Activated CD8-positive, alpha-beta memory T cell treated with anti-CD3 and anti-CD28 coated beads for 24 hours (primary cell): ENCODE data around the gene OGN.

Experiments used
- DNase-seq: peaks from one replicate; pipeline ENCODE4 v3.0.0-alpha.2; 2020

OGN gene

DNA sequence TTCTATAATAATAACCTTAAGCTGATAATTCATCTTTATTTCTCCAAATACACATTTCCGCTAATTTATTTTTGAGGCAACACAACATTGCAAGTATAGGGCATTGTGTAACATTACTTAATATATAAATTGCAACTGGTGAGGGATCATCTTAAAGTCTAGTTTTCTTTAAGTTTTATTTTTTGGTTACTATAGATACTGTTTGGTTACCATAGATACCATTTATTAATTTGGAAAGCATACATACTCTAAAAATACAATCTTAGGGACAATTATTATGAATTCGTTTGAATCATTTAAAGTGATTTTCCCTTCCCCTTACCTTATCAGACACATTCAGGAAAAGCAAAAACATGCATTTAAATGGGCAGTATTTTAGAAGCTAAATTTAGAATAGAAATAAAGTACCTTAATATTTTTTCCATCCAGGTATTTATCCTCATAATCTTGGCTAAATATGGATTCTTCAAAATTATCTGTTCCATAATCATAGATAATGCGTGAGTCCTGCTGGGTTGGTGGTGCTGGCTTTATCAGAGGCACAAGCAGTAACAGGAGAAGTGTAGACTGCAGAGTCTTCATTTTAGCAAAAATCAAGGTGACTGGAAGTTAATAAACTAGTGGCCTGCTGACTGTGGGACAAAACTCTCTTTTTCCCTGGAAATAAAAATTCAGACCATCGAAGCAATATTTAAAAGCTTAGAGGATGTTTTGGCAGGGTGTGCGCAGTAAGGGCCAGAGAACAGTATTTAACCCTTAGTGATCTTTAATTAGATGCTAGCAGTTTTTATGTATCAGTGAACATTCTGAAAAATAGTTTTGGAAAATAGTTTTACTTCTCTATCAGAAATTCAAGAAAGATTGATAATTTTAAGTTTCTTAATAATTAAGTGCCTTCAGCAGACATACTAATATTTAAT, 1.3 kb downstream of the OGN start:
- no peak for DNase-seq

DNA sequence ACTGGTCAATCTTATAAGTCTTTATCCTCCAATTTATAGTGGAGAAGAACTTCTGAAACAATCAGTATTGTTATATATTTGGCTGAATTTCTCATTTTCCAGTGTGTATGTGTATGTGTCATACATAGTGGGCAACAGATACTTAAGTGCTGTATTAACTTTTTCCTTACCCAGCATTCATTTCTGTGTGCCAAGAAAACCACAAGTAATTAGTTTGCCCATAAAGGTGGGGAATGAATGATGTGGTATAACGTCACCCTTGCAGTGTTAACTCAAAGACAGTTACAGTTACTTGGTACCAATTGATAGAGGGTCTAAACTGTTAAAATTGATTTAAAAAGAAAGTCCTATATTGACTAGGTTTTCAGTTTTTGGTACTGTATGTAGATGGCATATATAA, 2.0 kb downstream of the OGN start:
- DNase-seq, result no peak

DNA sequence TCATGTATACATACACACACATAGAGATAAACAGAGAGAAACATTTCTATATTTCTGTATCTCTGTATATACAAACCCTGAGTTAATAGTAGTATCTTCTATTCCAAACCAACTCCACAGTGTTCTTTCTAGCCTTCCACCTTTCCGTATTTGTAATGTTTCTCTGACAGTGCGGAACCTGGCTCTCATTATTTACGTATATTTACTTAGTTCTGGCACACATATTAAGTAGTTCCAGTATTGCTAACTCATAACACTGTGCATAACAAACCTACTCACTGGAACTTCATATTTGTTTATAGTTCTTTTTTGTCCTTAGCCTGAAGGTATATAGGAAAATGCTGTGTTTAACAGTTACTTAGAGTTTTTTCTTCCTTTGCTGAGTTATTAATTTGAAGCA, 6.5 kb downstream of the OGN start:
- DNase-seq, result no peak

DNA sequence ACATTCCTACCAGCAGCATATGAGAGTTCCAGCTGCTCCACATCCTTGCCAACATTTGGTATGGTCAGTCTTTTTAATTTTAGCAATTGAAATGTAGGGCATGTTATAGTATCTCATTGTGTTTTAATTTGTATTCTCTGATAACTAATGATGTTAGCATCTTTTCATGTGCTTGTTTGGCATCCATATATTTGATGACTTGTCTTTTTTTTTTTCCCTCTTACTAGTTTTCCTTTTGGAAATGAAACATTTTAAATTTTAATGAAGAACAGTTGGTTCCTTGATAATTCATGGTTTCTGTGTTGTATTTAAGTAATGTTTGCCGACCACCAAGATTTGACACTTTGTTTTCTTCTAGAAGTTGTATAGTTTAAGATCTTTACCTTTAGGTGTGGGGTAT, 8.8 kb downstream of the OGN start:
- DNase-seq, result no peak

DNA sequence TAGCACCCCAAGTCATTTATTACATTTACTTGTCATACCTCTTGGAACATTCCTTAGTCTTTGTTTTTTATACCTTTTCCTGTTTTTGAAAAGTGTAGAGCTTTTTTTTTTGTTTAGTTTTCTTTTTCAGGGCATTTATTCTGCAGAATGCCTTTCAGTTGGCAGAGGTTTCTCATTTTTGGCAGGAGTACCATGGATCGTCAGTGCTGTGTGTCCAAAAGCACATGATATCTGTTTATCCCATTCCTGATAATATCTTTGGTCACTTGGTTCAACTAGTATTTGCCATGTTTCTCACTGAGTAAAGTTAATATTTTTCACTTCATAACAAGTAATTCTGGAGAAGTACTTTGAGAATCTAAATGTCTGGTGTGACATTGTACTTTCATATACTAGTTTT, 10.7 kb downstream of the OGN start:
- no peak for DNase-seq

- DNase-seq, result no peak
Measured at GRCh38 chr9:92392690-92393089, 11.7 kb downstream of the OGN start.

GRCh38 chr9:92385953-92386352, 18.4 kb downstream of the OGN start:
- DNase-seq, result no peak

- no peak for DNase-seq
Measured at GRCh38 chr9:92385477-92385876, 18.9 kb downstream of the OGN start.

- DNase-seq, result no peak
Measured at GRCh38 chr9:92385001-92385400, 19.4 kb downstream of the OGN start.

- no peak for DNase-seq
Measured at GRCh38 chr9:92384375-92384774, 20.0 kb downstream of the OGN start.

DNA sequence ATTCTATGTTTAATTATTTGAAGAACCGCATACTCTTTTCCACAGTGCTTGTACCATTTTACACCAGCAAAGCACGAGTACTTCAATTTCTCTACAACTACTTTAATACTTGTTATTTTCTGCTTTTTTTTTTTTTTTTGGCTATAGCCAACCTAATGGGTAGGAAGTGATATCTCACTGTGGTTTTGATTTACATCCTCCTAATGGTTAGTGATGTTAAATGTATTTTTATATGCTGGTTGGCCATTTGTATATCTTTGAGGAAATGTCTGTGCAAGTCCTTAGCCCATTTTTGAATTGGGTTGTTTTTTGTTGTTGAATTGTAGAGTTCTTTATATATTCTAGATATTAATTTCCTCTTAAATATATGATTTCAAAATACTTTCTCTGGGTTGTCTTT, 22.6 kb downstream of the OGN start:
- no peak for DNase-seq

- DNase-seq, result no peak
Measured at GRCh38 chr9:92380603-92381002, 23.8 kb downstream of the OGN start.

DNA sequence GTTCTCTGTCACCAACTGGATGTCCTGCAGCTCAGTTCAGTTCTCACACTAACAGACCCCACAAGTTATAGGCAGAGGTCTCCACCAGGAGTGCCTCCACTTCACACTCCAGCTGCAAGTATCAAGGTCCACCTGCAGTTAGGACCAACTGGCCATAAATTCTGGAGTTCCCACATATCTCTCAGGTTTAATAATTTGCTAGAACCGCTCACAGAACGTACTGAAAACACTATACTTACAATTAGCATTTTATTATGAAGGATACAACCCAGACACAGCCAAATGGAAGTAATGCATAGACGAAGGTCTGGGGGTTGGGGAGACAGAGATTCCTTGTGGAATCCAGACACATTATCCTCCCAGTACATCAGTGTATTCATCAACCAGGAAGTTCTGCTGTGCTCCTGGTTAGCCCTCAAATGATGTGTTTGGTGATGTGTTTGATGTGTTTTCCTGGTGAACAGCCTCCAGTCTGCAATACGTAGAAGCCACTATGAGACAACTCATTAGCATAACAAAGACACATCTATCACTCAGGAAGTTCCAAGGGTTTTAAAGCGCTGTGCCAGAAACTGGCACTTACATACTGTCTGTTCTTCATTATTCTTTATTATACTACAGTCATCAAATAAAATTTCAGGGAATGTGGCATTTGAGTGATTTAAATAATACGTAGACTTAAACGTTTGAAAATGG, 25.4 kb downstream of the OGN start:
- no peak for DNase-seq

DNA sequence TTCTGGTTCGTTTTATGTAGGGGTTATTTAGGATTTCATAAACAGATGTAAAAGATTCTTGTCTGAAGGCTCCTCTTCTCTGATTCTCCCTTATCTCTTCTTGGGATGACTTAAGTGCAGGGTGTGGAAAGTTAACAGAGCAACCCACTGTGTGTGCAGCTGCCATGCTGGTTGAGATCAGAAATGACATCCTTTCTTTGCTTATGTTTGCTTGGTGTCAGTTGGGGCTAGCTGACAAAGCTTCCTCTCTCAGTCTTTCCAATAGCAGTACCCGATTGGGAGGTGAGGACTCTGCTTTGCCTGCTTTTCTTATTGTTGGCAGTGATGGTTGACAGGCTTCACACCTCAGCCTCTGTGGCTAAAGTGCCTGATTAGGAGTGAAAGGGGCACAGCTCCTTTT, 26.5 kb downstream of the OGN start:
- no peak for DNase-seq

DNA sequence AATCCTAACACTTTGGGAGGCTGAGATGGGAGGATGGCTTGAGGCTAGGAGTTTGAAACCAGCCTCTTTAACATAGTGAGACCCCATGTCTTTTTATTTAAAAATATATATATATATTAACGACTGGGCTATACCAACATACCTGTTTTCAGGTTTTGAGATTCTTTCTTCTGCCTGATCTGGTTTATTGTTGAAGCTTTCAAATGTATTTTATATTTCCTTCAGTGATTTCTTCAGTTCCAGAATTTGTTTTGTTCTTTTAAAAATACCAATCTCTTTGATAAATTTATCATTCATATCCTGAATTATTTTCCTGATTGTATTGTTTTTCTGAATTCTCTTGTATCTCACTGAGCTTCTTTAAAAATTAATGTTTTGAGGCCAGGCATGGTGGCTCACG, 31.2 kb downstream of the OGN start:
- DNase-seq, result no peak

DNA sequence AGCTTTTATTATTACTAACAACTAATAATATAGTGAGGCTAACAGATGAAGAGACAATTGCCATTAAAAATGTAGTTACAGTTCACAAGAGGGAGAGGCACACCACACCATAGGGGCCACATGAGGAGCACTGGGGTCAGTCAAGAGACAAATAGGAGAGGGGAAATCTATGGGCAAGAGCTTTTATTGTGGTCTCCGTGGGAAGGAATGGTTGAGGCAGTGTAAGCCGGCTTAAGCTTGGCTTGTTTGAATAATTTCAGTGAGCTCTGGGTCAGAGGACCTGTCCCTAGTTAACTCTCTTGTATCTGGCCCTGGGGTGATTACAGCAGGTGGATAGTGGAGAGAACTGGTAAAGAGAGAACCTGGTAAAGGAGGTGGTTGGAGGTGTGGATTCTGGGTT, 35.3 kb downstream of the OGN start:
- no peak for DNase-seq

DNA sequence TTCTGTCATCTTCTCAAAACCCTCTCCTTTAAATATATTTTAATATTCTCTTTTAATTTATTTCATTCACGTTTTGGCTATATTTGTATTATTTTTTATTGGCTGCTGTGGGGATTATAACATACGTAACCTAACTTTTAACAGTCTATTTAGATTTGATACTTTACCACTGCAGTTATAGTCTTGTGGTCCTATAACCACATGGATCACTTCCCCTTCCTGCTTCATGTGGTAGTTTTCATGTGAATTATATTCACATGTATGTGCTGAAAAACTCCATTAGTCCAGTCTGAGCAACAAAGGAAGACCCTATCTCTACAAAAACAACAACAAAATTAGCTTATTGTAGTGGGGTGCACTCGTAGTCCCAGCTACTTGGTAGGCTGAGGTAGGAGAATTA, 44.3 kb downstream of the OGN start:
- DNase-seq, result no peak

- no peak for DNase-seq
Measured at GRCh38 chr9:92359394-92359995, 44.9 kb downstream of the OGN start.

GRCh38 chr9:92353051-92353450, 51.3 kb downstream of the OGN start:
- no peak for DNase-seq

GRCh38 chr9:92350740-92351133, 53.6 kb downstream of the OGN start:
- DNase-seq, result no peak

DNA sequence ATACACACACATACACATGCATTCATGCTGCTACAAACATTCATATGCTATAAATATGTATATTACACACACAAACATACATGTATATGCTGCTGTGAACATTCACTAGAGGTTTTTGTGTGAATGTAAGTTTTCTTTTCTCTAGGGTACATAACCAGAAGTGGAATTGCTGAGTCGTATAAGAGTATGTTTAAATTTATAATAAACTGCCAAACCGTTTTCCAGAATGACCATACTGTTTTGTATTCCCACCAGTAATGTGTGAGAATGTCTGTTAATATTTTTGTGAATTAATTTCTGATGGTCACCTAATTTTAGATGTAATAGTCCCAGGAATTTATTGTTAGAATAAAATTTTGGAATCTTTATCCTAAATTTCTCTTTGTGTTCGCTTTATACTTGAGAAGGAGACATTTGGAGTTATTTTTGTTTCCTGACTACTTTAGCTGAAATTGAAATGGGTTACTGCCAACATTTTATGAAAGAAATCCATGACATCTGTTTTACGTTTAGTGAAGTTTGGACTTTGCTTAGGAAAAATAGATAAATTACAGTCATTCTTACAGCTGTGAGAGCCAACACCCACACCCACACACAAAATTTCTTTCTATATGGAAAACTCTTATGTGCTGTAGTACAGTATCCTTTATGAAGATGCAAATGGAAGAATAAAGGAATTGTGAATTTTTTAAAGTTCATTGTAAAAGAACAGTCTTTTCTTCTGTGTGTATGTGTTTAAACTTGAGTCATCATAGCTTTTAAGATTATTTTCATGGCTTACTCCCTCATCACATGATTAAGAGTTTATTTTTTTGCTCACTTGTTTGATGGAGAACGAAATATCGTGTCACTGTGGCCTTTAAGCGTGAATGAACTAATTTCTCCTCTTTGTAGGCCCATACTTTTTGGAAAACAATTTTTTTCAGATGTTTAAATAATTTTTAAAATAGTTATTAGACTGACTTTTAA, 54.3 kb downstream of the OGN start:
- DNase-seq, result no peak

DNA sequence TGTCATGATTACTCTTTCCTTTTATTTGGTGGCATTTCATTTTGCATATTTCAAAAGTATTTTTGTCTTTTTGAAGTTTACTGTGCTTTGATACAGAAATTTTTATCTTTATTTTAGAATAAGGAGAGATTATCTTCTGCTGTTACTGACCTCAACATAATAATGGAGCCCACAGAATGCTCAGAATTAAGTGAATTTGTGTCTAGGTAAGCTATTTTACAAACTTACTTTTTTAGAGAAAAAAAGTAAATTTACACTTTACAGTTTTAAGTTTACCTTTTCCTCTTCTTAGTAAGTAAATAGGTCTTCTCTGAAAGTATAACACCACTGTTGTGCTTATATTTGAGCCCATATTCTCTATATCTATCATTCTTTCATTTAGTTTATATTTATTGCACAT, 58.8 kb downstream of the OGN start:
- DNase-seq, result no peak
